GM18909 (cell line): Measurements from ENCODE around the gene OXT.
"Not testable (repeated sequence)": the region's sequence is repeated elsewhere in the genome, so short reads cannot be mapped to it uniquely, and the experiment has no call there.

Experiments used
- ATAC-seq: cut with Tn5 transposase; IDR thresholded peaks from one replicate; pipeline ENCODE4 v1.9.1; 2021; ENCODE audit warnings: mild to moderate bottlenecking; ENCODE audit not compliant: unreplicated experiment, poor library complexity

The OXT gene

DNA sequence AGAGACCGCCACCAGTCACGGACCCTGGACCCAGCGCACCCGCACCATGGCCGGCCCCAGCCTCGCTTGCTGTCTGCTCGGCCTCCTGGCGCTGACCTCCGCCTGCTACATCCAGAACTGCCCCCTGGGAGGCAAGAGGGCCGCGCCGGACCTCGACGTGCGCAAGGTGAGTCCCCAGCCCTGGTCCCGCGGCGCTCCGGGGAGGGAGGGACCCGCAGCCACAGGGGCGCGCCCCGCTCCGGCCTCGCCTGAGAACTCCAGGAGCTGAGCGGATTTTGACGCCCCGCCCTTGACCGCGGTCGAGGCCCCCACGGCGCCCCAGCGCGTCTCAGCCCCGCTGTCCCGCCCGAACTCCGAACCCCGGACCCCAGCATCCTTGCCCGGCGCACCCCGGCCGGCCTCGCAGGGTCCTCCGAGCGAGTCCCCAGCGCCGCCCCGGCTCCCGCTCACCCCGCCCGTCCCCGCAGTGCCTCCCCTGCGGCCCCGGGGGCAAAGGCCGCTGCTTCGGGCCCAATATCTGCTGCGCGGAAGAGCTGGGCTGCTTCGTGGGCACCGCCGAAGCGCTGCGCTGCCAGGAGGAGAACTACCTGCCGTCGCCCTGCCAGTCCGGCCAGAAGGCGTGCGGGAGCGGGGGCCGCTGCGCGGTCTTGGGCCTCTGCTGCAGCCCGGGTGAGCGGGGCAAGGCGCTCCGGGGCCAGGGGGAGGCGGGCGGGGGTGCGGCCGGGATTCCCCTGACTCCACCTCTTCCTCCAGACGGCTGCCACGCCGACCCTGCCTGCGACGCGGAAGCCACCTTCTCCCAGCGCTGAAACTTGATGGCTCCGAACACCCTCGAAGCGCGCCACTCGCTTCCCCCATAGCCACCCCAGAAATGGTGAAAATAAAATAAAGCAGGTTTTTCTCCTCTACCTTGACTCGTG lies at the start of gene OXT:
Gene OXT, plus strand, starts transcription at position 11 of the 920 bp plus-strand sequence. Its CDS starts 36 bp downstream, at position 47.
- no peak for ATAC-seq

GRCh38 chr20:3021777-3022176 lies 49.6 kb upstream of the OXT start:
- no peak for ATAC-seq

GRCh38 chr20:3022559-3023490 lies 48.6 kb upstream of the OXT start:
- not testable (repeated sequence) for ATAC-seq

- no peak for ATAC-seq
Observed at GRCh38 chr20:3027987-3028386, 43.4 kb upstream of the OXT start.

DNA sequence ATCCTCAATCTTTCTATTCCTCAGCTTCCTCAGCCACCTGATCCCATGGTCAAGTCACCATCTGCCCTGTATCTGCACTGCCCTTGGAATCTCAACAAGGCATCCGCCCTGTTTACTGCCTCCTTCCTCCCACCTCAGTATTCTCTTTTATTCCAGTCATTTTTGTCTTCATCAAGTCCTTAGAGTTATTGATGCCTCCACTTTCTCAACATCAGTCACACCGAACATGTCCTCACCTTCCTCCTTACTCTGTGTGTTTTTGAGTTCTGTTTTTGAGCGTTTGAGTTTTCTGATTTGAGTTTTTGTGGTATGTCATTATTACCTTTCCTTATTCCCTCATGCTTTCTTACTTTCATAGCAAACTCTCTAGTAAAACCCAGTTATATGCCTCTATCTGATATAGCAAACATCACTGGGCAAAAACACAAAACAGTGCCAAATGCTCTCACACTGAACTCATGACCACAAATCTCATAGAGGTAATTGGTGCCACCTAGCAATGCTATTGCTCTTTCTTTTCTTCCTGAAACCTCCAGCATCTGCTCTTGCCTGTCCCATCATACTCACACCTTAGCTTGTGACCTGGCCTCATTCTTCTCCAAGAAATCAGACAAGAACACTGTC lies 39.8 kb upstream of the OXT start:
- ATAC-seq = no peak

- no peak for ATAC-seq
Observed at GRCh38 chr20:3032624-3033023, 38.8 kb upstream of the OXT start.

DNA sequence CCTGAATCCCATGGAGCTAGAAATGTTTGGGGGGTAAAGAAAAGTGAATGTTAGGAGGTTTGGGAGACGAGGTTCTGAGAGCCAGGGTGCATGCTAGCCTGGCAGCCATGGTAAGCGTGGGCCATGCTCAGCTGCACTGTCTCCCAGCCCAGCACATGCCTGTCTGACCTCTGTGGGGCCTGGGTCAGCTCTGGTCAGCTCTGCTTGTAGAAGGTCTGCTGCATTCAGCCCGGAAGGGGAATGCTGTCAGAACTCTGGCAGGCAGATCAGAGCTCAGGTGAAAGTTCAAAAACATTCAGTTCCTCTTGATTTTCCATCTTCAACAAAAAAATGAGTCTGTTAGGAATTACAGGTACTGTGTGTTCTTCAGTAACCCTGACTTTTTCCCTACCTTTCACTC lies 33.8 kb upstream of the OXT start:
- ATAC-seq = no peak

DNA sequence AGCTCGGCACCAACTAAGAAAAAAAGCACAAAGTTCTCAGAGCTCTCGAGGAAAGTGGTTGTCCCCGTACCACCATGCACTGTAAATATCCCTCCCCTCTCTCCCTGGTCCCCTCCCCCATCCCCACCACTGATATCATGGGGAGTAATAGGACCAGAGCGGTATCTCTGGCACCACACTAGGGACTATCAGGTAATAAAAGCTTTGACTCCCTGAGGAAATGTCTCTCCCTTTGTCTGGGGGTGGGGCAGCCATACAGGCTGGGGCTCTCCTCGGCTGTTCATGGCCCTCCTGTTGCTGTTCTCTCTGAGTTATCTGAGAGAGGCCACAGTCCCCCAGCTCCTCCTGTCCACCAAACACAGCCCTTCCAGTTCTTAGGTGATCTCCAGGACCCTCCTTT lies 33.0 kb upstream of the OXT start:
- ATAC-seq = no peak

GRCh38 chr20:3039426-3039825 lies 32.0 kb upstream of the OXT start:
- ATAC-seq = no peak

DNA sequence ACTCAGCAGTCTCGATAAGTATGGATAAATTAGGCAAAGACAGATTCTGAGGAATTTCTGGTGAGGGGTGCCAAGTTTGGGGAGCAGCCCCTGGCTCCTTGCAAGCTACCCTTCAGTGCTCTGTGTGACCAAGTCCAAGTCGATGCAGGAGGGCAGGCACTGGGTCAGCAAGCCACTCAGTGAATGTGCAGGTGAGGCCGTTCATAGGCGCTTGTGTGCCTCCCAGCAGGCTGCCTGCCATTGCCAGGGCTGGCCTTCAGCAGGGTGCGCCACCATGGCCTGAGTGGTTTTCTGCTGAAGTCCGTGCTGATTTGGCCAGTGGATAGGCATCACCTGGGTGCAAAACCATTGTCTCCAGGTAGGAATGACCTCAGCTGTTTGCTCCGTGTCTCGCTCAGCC lies 31.3 kb upstream of the OXT start:
- no peak for ATAC-seq

DNA sequence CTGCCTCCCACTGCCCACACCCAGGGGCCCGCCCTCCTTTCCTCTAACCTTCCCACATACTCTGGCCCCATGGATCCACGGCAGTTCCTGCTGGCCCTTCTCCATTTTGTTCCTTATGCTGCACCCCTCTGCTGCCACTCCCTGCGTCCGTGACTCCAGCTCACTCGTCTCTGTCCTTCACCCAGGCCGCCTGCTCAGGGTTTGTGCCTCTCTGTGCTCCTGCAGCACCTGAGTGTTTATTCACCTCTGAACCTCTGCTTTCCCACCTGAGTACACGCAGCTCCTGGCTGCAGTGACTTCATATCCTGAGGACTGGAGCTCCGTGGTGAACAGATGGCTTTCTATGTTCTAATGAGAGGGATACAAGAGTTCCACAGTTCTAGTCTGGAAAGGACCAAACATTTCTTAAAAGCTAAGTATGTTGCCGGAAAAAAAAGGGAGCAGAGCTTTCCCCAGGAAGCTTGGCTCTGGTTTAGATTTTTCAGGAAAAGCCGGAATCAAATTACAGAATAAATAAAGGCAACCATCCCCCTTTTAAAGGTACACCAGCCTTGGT lies 29.5 kb upstream of the OXT start:
- no peak for ATAC-seq

- no peak for ATAC-seq
Observed at GRCh38 chr20:3042625-3043024, 28.8 kb upstream of the OXT start.

GRCh38 chr20:3043322-3043721 lies 28.1 kb upstream of the OXT start, which contains the start of gene GNRH2:
Gene GNRH2, plus strand, starts transcription at chr20:3043622. Its CDS starts 793 bp downstream, at chr20:3044415.
- ATAC-seq = no peak

GRCh38 chr20:3044336-3044965 lies 27.0 kb upstream of the OXT start:
- no peak for ATAC-seq

GRCh38 chr20:3045042-3045815 lies 26.2 kb upstream of the OXT start:
- ATAC-seq = peak; percentile 51

GRCh38 chr20:3045816-3046676 lies 25.4 kb upstream of the OXT start, which contains the start of gene MRPS26:
Gene MRPS26, plus strand, starts transcription at chr20:3046052. Its CDS starts 17 bp downstream, at chr20:3046069.
- peak; percentile 86 for ATAC-seq

DNA sequence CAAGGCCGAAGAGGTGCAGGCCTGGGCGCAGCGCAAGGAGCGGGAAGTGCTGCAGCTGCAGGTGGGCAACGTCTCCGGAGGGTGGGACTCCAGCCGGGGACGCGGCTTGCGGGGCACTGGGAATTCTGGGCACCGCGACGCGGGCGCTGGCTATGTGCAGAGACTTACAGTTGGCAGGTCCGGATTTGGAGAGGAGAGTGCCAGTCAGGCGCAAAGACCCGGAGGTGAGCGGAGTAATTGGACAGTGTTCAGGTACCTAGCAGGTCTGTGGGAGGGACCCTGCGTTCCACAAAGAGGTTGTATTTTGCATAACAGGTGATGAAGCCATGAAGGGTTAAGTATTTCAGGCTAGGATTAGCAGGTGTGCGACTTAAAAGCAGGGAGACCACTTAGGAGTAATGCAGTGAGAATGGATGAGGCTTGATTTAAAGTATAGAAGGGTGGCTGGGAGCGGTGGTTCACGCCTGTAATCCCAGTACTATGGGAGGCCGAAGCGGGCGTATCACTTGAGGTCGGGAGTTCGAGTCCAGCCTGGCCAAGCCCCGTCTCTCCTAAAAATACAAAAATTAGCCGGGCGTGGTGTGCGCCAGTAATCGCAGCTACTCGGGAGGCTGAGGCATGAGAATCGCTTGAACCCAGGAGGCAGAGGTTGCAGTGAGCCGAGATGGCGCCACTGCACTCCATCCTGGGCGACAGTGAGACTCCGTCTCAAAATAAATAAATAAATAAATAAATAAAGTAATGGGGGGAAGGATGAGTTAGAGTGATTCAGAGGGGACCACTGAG lies 24.6 kb upstream of the OXT start:
- ATAC-seq = no peak
